K562 (cell line): ENCODE results near the gene AGO4. TPM values are rescaled to one million over a fixed set of nuclear protein-coding genes. Genes with fewer than 3 reads are reported as not detected.

Experiments
- ATAC-seq: fragments of 200-7000 bp; cut with Tn5 transposase; 3 replicates; pipeline ENCODE4 v1.9.1; 2020; ENCODE audit warnings: moderate library complexity
- BruUV-seq: library from RNA; stranded (reverse); fragments of 400-500 nt; replicated peaks from 2 replicates; lab custom pipeline; 2021; lab: Mats Ljungman, UMichigan
- CTCF ChIA-PET: fragments of 300-600 bp; formaldehyde crosslinking; extraction: SDS; loops from one replicate; lab custom pipeline; 2021; ENCODE audit warnings: low intra/inter-chr PET ratio; lab: Yijun Ruan, JAX
- POLR2A ChIA-PET: fragments of 300-600, 350-650 bp; sonication (Branson Sonifier 250); formaldehyde crosslinking; extraction: SDS; loops from one replicate; lab custom pipeline; 2021; ENCODE audit warnings: antibody characterized with exemption, inconsistent platforms; lab: Yijun Ruan, JAX
- DNase-seq, 4 experiments: peaks; one replicate each; pipeline versions ENCODE4 v3.0.0 to v3.0.0-alpha.2; 2011 to 2018; ENCODE audit warnings: low spot score in 3 of 4, mixed read lengths in 3 of 4; ENCODE audit errors: extremely low read depth in 1 of 4
- FAIRE-seq: peaks from 2 replicates; lab custom pipeline; 2011; peaks lifted over from hg19 to GRCh38; lab: Jason Lieb, UNC
- H2AFZ ChIP-seq: 2 replicates; pipeline ENCODE4 v1.6.0; 2011; ENCODE audit warnings: low read depth, low read length, control low read depth, inconsistent platforms
- H3K27ac ChIP-seq: fragments of 200-600 bp; 3 replicates; pipeline ENCODE4 v1.8.0; 2011; ENCODE audit warnings: low read depth, mild to moderate bottlenecking, control low read depth, inconsistent platforms, low read length, moderate library complexity, mixed read lengths; ENCODE audit errors: extremely low read depth
- H3K27me3 ChIP-seq, 2 experiments: fragments of 300-600 bp in 1 of 2; 2 replicates in 1 of 2; 3 replicates in 1 of 2; pipeline versions ENCODE4 v1.6.0 to v1.8.0; 2011; ENCODE audit warnings: inconsistent platforms in 2 of 2, low read length in 2 of 2, mild to moderate bottlenecking in 1 of 2, mixed read lengths in 1 of 2, moderate library complexity in 1 of 2; ENCODE audit not compliant: control insufficient read depth in 2 of 2, insufficient read depth in 2 of 2
- H3K36me3 ChIP-seq: fragments of 300-600 bp; 3 replicates; pipeline ENCODE4 v1.8.0; 2011; ENCODE audit warnings: mild to moderate bottlenecking, low read length, inconsistent platforms; ENCODE audit not compliant: control insufficient read depth, insufficient read depth
- H3K4me1 ChIP-seq, 2 experiments: fragments of 200-600 bp in 1 of 2; replicated peaks in 1 of 2; 2 replicates in 1 of 2; 3 replicates in 1 of 2; pipeline versions ENCODE4 v1.5.1 to v1.8.0; 2011; ENCODE audit warnings: inconsistent platforms in 2 of 2, low read length in 2 of 2, mild to moderate bottlenecking in 1 of 2, mixed read lengths in 1 of 2, moderate library complexity in 1 of 2; ENCODE audit not compliant: control insufficient read depth in 2 of 2, insufficient read depth in 2 of 2
- H3K4me2 ChIP-seq: 2 replicates; pipeline ENCODE4 v1.6.1; 2011; ENCODE audit warnings: low read length, control low read depth, inconsistent platforms, mixed read lengths; ENCODE audit not compliant: insufficient read depth
- H3K4me3 ChIP-seq: fragments of 200-600 bp; sonication (generic), shearing (Covaris generic); 2 replicates; pipeline ENCODE4 v1.5.1; 2016; ENCODE audit warnings: control low read depth, inconsistent platforms
- H3K79me2 ChIP-seq: fragments of 200-600 bp; 3 replicates; pipeline ENCODE4 v1.8.0; 2011; ENCODE audit warnings: low read length, inconsistent platforms; ENCODE audit not compliant: control insufficient read depth, insufficient read depth
- H3K9ac ChIP-seq, 2 experiments: 2 replicates each; pipeline versions ENCODE4 v1.6.0 to v1.6.1; 2011; ENCODE audit warnings: low read depth in 2 of 2, low read length in 2 of 2, control low read depth in 1 of 2, inconsistent platforms in 1 of 2, mild to moderate bottlenecking in 1 of 2, mixed read lengths in 1 of 2; ENCODE audit not compliant: insufficient read depth in 1 of 2
- H3K9me1 ChIP-seq: one replicate; pipeline ENCODE4 v1.6.0; 2011; ENCODE audit warnings: inconsistent platforms, mild to moderate bottlenecking, low read length, moderate library complexity; ENCODE audit not compliant: control insufficient read depth, insufficient read depth
- H3K9me3 ChIP-seq: replicated peaks from 2 replicates; pipeline ENCODE4 v1.5.1; 2011; ENCODE audit warnings: low read depth, low read length, inconsistent platforms; ENCODE audit not compliant: control insufficient read depth, insufficient read depth
- H4K20me1 ChIP-seq: replicated peaks from 2 replicates; pipeline ENCODE4 v1.6.1; 2011; ENCODE audit warnings: low read length, inconsistent platforms, mixed read lengths; ENCODE audit not compliant: control insufficient read depth, insufficient read depth
- KDM1A ChIP-seq, 2 experiments: fragments of 450-650 bp; IDR thresholded peaks; 2 replicates each; pipeline ENCODE4 v1.6.1; 2016; ENCODE audit warnings: mild to moderate bottlenecking in 2 of 2
- NFIX ChIP-seq: fragments of 250-450 bp; sonication (Bioruptor Pico); IDR thresholded peaks from 2 replicates; pipeline ENCODE4 v1.4.0; 2020; ENCODE audit warnings: low read depth, mild to moderate bottlenecking, moderate library complexity
- SMAD4 ChIP-seq: fragments of 250-450 bp; sonication (Bioruptor Pico); conservative IDR thresholded peaks from 2 replicates; pipeline ENCODE4 v1.8.0; 2021; ENCODE audit warnings: inconsistent platforms, mild to moderate bottlenecking, moderate library complexity
- SOX6 ChIP-seq: fragments of 450-650 bp; IDR thresholded peaks from 2 replicates; pipeline ENCODE4 v1.6.1; 2014; ENCODE audit warnings: mild to moderate bottlenecking
- SP1 ChIP-seq: sonication (generic); formaldehyde crosslinking; IDR thresholded peaks from 2 replicates; pipeline ENCODE4 v1.8.1; 2022; ENCODE audit warnings: mild to moderate bottlenecking, missing genetic modification reagents
- SPI1 ChIP-seq: IDR thresholded peaks from 2 replicates; pipeline ENCODE4 v1.6.1; 2011; ENCODE audit warnings: low read depth, low read length, control low read depth, borderline replicate concordance
- TGIF2 ChIP-seq: sonication (generic); formaldehyde crosslinking; IDR thresholded peaks from 2 replicates; pipeline ENCODE4 v1.8.1; 2022; ENCODE audit warnings: mild to moderate bottlenecking, missing genetic modification reagents, moderate library complexity
- ZBTB7A ChIP-seq: IDR thresholded peaks from 2 replicates; pipeline ENCODE4 v1.6.1; 2011; ENCODE audit warnings: low read depth, mild to moderate bottlenecking, low read length, moderate library complexity, borderline replicate concordance; ENCODE audit not compliant: control insufficient read depth
- WGBS: fragments of 100-300 bp; shearing (Covaris generic); methylation state at CpG from one replicate; pipeline ENCODE4 v1.1.6; 2016; ENCODE audit warnings: low coverage, mixed read lengths; ENCODE audit not compliant: insufficient coverage; ENCODE audit errors: missing lambda C conversion rate; 5-methylcytosine and 5-hydroxymethylcytosine counted together
- in situ Hi-C: fragments of 300-500 bp; cut with MboI; formaldehyde crosslinking; loops from 4 replicates; pipeline ENCODE4 v1.15.0; 2018; ENCODE audit warnings: inconsistent platforms, mixed read lengths
- intact Hi-C: fragments of 100-400 bp; cut with micrococcal nuclease; formaldehyde crosslinking; loops from 2 replicates; pipeline ENCODE4 v1.14.2; 2022
- polyA plus RNA-seq, 8 experiments: library from polyadenylated mRNA; depleted of rRNA in 4 of 8; stranded (reverse) in 5 of 8; unstranded in 3 of 8; fragments of >200 nt; fragmentation: Nextera tagmentation in 2 of 8; fragmentation: Illumina TruSeq in 1 of 8; extraction: Ambion mirVana in 2 of 8; extraction: Trizol in 1 of 8; gene quantifications; 2 replicates each; pipeline versions ENCODE4 v1.2.1 to v1.2.3, GENCODE V29; 2011 to 2014; ENCODE audit warnings: inconsistent platforms in 1 of 8, missing spikeins in 1 of 8
- total RNA-seq, 7 experiments: library from RNA; depleted of rRNA in 6 of 7; stranded (reverse); fragments of >200 nt in 6 of 7; fragmentation: Illumina TruSeq in 2 of 7; extraction: Trizol in 2 of 7; gene quantifications; 2 replicates each; pipeline versions ENCODE4 v1.2.1 to v1.2.3, GENCODE V29; 2011 to 2021; ENCODE audit warnings: low replicate concordance in 1 of 7
- TF ChIP-seq, protein P1 (sequence below): conservative IDR thresholded peaks from 2 replicates; pipeline ENCODE4 v1.6.1; 2011; ENCODE audit warnings: low read depth, mild to moderate bottlenecking, low read length; ENCODE audit not compliant: control insufficient read depth
- TF ChIP-seq, protein P2 (sequence below): sonication (generic); IDR thresholded peaks from 2 replicates; pipeline ENCODE4 v1.6.1; 2016

Gene AGO4
- total and polyA plus RNA-seq, 9 of the 15 experiments (the other 6 are each of a cell fraction or from before 2014, with no cell fraction given): 1.3 to 10.5 (median 6.5) TPM

DNA sequence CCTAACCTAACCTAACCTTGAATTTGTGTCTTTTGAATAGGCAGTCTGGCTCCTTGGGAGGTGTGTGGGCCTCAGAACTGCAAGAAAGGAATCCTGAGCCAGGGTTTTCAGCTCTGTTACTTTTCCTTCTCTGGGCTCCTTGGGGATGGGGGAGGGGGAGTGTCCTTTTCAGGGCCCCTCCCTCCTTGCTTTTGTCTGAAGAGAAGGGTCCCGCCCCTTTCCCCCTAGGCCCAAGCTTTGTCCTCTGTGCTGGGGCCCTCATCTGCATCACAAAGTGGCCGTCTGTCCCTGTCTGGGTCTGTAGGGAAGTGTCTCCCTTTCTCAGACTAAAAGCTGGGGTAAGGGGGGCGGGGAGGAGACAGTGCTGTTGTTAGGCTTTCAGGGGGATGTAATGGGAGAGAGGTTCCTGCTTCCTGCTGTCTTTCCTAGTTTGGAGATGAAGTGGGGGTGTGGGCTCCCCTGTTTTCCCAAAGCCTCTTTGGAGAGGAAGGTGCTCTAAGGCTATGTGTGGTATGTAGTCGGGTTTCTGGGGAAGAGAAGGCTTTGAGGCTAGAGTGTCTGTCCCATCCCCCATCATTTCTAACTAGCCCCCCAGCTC lies 78.2 kb downstream of the AGO4 start:
- in situ Hi-C loops (no loop called here), intact Hi-C loops (loop anchor here (10.0 kb wide), 1 partner anchor 439 kb away; the partner anchor contains the start of gene EVA1B)
- peaks cover 50 to 67% of the 10 kb centered on the region in 2 experiments for H3K4me1 ChIP-seq
- ATAC-seq: peak; percentile 45
- peaks cover 78% of the 10 kb centered on the region for H3K79me2 ChIP-seq
- peak overlapping the region; percentile 69 for H3K27ac ChIP-seq
- peak overlapping the region; percentile 73 for H3K4me2 ChIP-seq
- peaks cover 12% of the 10 kb centered on the region for H3K9me1 ChIP-seq
- 0 out of 2 replicates have a peak overlapping the region, but pooled peaks have one; percentile 3 for H3K4me3 ChIP-seq
- H2AFZ ChIP-seq: no peak overlapping the region
- DNase-seq: peak; percentile 64 to 82 (median 70)
- ChIA-PET CTCF (no interaction called here), POLR2A (interaction anchor here (0.5 to 3.7 kb wide), 6 partner anchors 11 to 137 kb away, joined by 3 to 19 read pairs (median 4); no protein-coding TSS in a partner anchor)
- no peaks in the 10 kb centered on the region for H3K9me3 ChIP-seq
- BruUV-seq: no TSS peak
- WGBS: 14% methylated on average over 4 of the region's 4 CpGs
- no peaks in the 10 kb centered on the region for H3K27me3 ChIP-seq
- peaks cover 32% of the 10 kb centered on the region for H4K20me1 ChIP-seq
- peak overlapping the region; percentile 27 to 52; a peak in 2 of 4 replicates for H3K9ac ChIP-seq
- TF ChIP-seq SMAD4 (0 out of 2 replicates have a peak, but pooled peaks have one; percentile 17), SPI1 (peak; percentile 41; the same call in 1 of the 2 replicates), TGIF2 (CRISPR knock-in tag) (no peak), ZBTB7A (peak; percentile 30; the same call in 1 of the 2 replicates), KDM1A (IDR thresholded peaks at IDR 0.05) (0 out of 4 replicates have a peak, but pooled peaks of 1 of the 2 experiments have one; percentile 9), SOX6 (peak; percentile 23; the same call in 1 of the 2 replicates), SP1 (CRISPR knock-in tag) (0 out of 2 replicates have a peak, but pooled peaks have one; percentile 19), NFIX (0 out of 2 replicates have a peak, but pooled peaks have one; percentile 11)
- TF ChIP-seq, protein P1, sequence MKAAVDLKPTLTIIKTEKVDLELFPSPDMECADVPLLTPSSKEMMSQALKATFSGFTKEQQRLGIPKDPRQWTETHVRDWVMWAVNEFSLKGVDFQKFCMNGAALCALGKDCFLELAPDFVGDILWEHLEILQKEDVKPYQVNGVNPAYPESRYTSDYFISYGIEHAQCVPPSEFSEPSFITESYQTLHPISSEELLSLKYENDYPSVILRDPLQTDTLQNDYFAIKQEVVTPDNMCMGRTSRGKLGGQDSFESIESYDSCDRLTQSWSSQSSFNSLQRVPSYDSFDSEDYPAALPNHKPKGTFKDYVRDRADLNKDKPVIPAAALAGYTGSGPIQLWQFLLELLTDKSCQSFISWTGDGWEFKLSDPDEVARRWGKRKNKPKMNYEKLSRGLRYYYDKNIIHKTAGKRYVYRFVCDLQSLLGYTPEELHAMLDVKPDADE: no peak
- TF ChIP-seq, protein P2, sequence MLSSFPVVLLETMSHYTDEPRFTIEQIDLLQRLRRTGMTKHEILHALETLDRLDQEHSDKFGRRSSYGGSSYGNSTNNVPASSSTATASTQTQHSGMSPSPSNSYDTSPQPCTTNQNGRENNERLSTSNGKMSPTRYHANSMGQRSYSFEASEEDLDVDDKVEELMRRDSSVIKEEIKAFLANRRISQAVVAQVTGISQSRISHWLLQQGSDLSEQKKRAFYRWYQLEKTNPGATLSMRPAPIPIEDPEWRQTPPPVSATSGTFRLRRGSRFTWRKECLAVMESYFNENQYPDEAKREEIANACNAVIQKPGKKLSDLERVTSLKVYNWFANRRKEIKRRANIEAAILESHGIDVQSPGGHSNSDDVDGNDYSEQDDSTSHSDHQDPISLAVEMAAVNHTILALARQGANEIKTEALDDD: peak; percentile 67
- FAIRE-seq: no peak
- H3K36me3 ChIP-seq: peaks cover 27% of the 10 kb centered on the region
